Activated naive CD4-positive, alpha-beta T cell (primary cell): ENCODE data around the gene FHIP1A.

Experiments
- DNase-seq, 4 experiments: peaks; one replicate each; lab custom pipeline; 2025; lab: John Stamatoyannopoulos, UW

FHIP1A gene

GRCh38 chr4:151455212-151455611, 46.2 kb downstream of the FHIP1A start:
- no peak for DNase-seq

- DNase-seq = no peak
Measured at GRCh38 chr4:151458148-151458547, 49.2 kb downstream of the FHIP1A start.
